GM23338 (cell line): ENCODE measurements around the gene CXXC1.

ENCODE experiments used
- CREB1 ChIP-seq: fragments of 250-450 bp; sonication (Bioruptor Pico); IDR thresholded peaks from 2 replicates; pipeline ENCODE4 v1.5.0; 2020; ENCODE audit warnings: low read depth, mild to moderate bottlenecking, moderate library complexity
- EZH2 ChIP-seq: fragments of 200-600 bp; sonication (generic); IDR thresholded peaks from one replicate; pipeline ENCODE4 v1.8.0; 2017; ENCODE audit warnings: antibody characterized with exemption, mild to moderate bottlenecking, low read depth; ENCODE audit not compliant: unreplicated experiment
- EZH2phosphoT487 ChIP-seq: fragments of 200-600 bp; sonication (generic); IDR thresholded peaks from one replicate; pipeline ENCODE4 v1.8.1; 2018; ENCODE audit warnings: antibody characterized with exemption; ENCODE audit not compliant: unreplicated experiment
- POLR2AphosphoS5 ChIP-seq: IDR thresholded peaks from 2 replicates; pipeline ENCODE4 v1.6.1; 2016; ENCODE audit warnings: antibody characterized with exemption, low read depth
- STAT1 ChIP-seq: IDR thresholded peaks from one replicate; pipeline ENCODE4 v1.6.1; 2016; ENCODE audit warnings: antibody characterized with exemption; ENCODE audit not compliant: unreplicated experiment
- ZNF114 ChIP-seq: fragments of 250-450 bp; sonication (Bioruptor Pico); IDR thresholded peaks from 2 replicates; pipeline ENCODE4 v1.5.0; 2020; ENCODE audit warnings: mild to moderate bottlenecking, moderate library complexity
- ZNF331 ChIP-seq: fragments of 250-450 bp; sonication (Bioruptor Pico); IDR thresholded peaks from 2 replicates; pipeline ENCODE4 v1.5.0; 2020; ENCODE audit warnings: low read depth, mild to moderate bottlenecking, moderate library complexity
- TF ChIP-seq, protein P1 (sequence below), 2 experiments: fragments of 200-600 bp in 1 of 2; sonication (generic) in 1 of 2; conservative IDR thresholded peaks; 2 replicates each; pipeline versions ENCODE4 v1.5.1 to v1.6.1; 2016 to 2017; ENCODE audit warnings: antibody characterized with exemption in 2 of 2, low read depth in 2 of 2, mild to moderate bottlenecking in 2 of 2, moderate library complexity in 1 of 2
- TF ChIP-seq, protein P2 (sequence below): IDR thresholded peaks from one replicate; pipeline ENCODE4 v1.6.1; 2018; ENCODE audit warnings: antibody characterized with exemption; ENCODE audit not compliant: unreplicated experiment

DNA sequence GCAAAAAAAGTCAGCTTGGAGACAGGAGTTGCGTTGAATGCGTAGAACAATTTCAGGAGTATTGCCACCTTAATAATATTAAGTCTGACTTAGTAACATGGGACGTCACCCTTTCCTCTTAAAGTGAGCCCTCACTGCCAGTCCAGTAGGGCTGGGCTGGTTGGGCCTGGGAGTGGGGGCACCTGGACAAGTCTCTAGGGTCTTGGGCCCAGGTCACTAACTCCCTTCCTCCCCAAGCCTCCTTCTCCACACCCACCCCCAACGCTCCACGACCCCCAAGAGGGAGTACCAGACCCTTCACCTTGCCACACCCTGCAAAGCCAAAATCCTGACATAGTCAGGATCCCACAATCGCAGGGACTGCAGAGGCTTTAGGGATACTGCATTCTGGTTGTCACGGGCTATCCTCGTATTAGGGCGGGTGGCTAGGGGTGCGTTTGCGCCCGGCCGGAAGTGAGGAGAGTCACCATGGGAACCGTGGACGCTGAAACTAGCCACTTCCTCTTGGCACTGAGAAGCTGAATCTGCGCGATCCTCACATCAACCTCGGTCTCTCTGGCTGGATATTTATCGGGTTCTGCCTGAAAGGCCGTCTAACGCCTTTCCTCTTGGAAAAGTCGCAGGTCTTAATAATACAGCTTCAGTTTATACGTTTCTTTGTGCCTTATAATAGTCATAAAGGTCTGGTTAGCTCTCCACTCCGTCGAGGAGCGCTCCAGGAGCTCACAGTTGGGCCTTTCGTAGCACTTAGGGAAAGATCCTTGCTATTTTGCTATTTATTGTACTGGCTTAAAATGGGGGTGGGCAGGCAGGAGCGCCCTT is 10.3 kb upstream of the CXXC1 start:
- TF ChIP-seq, protein P1, sequence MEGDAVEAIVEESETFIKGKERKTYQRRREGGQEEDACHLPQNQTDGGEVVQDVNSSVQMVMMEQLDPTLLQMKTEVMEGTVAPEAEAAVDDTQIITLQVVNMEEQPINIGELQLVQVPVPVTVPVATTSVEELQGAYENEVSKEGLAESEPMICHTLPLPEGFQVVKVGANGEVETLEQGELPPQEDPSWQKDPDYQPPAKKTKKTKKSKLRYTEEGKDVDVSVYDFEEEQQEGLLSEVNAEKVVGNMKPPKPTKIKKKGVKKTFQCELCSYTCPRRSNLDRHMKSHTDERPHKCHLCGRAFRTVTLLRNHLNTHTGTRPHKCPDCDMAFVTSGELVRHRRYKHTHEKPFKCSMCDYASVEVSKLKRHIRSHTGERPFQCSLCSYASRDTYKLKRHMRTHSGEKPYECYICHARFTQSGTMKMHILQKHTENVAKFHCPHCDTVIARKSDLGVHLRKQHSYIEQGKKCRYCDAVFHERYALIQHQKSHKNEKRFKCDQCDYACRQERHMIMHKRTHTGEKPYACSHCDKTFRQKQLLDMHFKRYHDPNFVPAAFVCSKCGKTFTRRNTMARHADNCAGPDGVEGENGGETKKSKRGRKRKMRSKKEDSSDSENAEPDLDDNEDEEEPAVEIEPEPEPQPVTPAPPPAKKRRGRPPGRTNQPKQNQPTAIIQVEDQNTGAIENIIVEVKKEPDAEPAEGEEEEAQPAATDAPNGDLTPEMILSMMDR (conservative IDR thresholded peaks at IDR 0.05; ENCODE audit: low read depth in 2 of 2), result no peak
- no peak for TF ChIP-seq EZH2
- peak; percentile 54 for TF ChIP-seq POLR2AphosphoS5
- TF ChIP-seq, protein P2, sequence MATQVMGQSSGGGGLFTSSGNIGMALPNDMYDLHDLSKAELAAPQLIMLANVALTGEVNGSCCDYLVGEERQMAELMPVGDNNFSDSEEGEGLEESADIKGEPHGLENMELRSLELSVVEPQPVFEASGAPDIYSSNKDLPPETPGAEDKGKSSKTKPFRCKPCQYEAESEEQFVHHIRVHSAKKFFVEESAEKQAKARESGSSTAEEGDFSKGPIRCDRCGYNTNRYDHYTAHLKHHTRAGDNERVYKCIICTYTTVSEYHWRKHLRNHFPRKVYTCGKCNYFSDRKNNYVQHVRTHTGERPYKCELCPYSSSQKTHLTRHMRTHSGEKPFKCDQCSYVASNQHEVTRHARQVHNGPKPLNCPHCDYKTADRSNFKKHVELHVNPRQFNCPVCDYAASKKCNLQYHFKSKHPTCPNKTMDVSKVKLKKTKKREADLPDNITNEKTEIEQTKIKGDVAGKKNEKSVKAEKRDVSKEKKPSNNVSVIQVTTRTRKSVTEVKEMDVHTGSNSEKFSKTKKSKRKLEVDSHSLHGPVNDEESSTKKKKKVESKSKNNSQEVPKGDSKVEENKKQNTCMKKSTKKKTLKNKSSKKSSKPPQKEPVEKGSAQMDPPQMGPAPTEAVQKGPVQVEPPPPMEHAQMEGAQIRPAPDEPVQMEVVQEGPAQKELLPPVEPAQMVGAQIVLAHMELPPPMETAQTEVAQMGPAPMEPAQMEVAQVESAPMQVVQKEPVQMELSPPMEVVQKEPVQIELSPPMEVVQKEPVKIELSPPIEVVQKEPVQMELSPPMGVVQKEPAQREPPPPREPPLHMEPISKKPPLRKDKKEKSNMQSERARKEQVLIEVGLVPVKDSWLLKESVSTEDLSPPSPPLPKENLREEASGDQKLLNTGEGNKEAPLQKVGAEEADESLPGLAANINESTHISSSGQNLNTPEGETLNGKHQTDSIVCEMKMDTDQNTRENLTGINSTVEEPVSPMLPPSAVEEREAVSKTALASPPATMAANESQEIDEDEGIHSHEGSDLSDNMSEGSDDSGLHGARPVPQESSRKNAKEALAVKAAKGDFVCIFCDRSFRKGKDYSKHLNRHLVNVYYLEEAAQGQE, result no peak
- TF ChIP-seq CREB1 (CRISPR knock-in tag), result no peak
- TF ChIP-seq EZH2phosphoT487, result no peak
- TF ChIP-seq STAT1, result no peak
- TF ChIP-seq ZNF331, result no peak
- TF ChIP-seq ZNF114 (CRISPR knock-in tag), result no peak
